LNCAP (cell line): ENCODE measurements around the gene OSBPL6.

ENCODE experiments used
- CTCF ChIP-seq: fragments of 450-650 bp; IDR thresholded peaks from 2 replicates; pipeline ENCODE4 v1.5.1; 2017; ENCODE audit warnings: mild to moderate bottlenecking

Gene OSBPL6

DNA sequence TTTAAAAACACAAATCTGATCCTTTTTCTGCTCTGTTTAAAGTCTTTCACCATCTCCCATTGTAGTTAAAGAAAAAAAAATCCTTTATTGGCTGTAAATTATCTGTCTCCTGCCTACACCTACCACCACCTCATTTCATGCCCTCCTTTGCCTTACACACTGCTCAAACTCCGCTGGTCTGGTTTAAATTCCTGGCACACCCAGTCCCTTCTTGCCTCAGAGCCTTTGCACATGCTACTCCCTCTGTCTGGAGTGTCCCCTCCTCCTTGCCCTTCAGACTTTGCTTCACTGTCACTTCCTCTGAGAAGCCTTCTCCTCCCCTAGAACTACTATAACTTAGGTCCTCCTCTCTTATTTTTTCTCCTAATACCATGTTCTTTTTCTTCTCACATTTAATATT, 49.6 kb downstream of the OSBPL6 start:
- no peak for TF ChIP-seq CTCF

DNA sequence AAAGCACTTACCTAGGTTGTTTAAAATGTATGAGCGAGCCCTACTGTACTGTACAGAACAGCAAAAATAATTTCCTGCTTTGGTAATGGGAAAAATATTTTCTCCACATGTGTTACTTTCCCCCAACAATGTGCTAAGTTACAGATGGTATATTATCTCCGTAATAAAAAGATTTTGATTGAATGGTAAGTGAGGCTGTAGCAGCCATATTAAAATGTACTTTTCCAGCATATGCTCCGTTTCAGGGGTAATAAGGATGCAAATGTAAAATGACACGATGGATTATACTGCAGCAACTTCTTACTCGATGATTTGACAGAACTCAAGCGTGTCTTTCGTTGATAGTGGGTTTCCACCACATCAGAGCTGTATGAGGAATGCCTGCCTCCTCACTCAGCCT, 50.5 kb downstream of the OSBPL6 start:
- TF ChIP-seq CTCF = no peak

- TF ChIP-seq CTCF = no peak
Observed at GRCh38 chr2:178246696-178247095, 52.4 kb downstream of the OSBPL6 start.

DNA sequence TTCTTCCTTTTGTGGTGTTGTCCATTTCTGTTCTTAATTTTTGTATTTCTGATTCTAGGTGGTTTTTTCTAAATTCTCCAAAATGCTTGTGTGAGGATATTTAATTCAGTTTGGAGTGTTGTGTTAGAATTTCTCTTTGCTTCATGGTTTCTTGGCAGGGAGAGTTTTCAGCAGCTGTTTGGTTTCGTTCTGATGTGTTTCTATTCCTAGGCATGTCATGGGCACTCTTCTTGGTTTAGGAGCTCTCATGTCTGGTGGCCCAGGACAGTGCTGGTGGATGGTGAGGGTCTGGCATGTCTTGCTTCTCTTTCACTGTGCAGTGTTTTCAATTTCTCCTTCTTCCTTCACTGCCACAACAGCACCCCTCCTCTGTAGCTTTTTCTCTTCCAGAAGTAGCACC, 52.9 kb downstream of the OSBPL6 start:
- no peak for TF ChIP-seq CTCF

- no peak for TF ChIP-seq CTCF
Observed at GRCh38 chr2:178250429-178250828, 56.1 kb downstream of the OSBPL6 start.

GRCh38 chr2:178251151-178251955, 57.0 kb downstream of the OSBPL6 start:
- no peak for TF ChIP-seq CTCF

GRCh38 chr2:178256382-178257042, 62.2 kb downstream of the OSBPL6 start:
- no peak for TF ChIP-seq CTCF
